Trophoblast cell (in vitro differentiated cells and primary cell): ENCODE data around the gene ARHGEF6.
A peak's percentile ranks its signal among the peaks of the same experiment; 100 is the strongest.

Experiments used
- DNase-seq, 2 donors: peaks; one replicate each; pipeline ENCODE4 v3.0.0-alpha.2; 2016
- H2AFZ ChIP-seq: 2 replicates; pipeline ENCODE4 v1.6.1; 2013; ENCODE audit warnings: low read length, moderate library complexity, mild to moderate bottlenecking; ENCODE audit not compliant: insufficient read depth, poor library complexity
- H2AK5ac ChIP-seq: 2 replicates; pipeline ENCODE4 v1.6.1; 2013; ENCODE audit warnings: mild to moderate bottlenecking, low read length
- H2BK120ac ChIP-seq: 2 replicates; pipeline ENCODE4 v1.6.1; 2013; ENCODE audit warnings: low read length, mild to moderate bottlenecking, moderate library complexity; ENCODE audit not compliant: insufficient read depth, poor library complexity
- H2BK12ac ChIP-seq: 2 replicates; pipeline ENCODE4 v1.6.1; 2013; ENCODE audit warnings: mild to moderate bottlenecking, low read length, moderate library complexity
- H2BK5ac ChIP-seq: 2 replicates; pipeline ENCODE4 v1.6.1; 2013; ENCODE audit warnings: low read length, low read depth, moderate library complexity, mild to moderate bottlenecking; ENCODE audit not compliant: poor library complexity
- H3K14ac ChIP-seq: 2 replicates; pipeline ENCODE4 v1.6.1; 2013; ENCODE audit warnings: mild to moderate bottlenecking, low read length
- H3K18ac ChIP-seq: 2 replicates; pipeline ENCODE4 v1.6.1; 2013; ENCODE audit warnings: mild to moderate bottlenecking, low read length
- H3K23ac ChIP-seq: 2 replicates; pipeline ENCODE4 v1.6.1; 2013; ENCODE audit warnings: low read length
- H3K27ac ChIP-seq: 2 replicates; pipeline ENCODE4 v1.5.1; 2013; ENCODE audit warnings: low read depth, mild to moderate bottlenecking, inconsistent platforms, low read length, moderate library complexity
- H3K27me3 ChIP-seq: 2 replicates; pipeline ENCODE4 v1.6.1; 2013; ENCODE audit warnings: inconsistent platforms, mild to moderate bottlenecking, low read length, moderate library complexity; ENCODE audit not compliant: insufficient read depth
- H3K36me3 ChIP-seq, 2 experiments: 1 replicate in 1 of 2; 2 replicates in 1 of 2; pipeline ENCODE4 v1.6.1; 2013; ENCODE audit warnings: low read length in 2 of 2, mild to moderate bottlenecking in 2 of 2, moderate library complexity in 1 of 2; ENCODE audit not compliant: insufficient read depth in 2 of 2, control insufficient read depth in 1 of 2
- H3K4ac ChIP-seq: 2 replicates; pipeline ENCODE4 v1.6.1; 2013; ENCODE audit warnings: low read depth, mild to moderate bottlenecking, low read length, moderate library complexity
- H3K4me1 ChIP-seq, 2 experiments: 1 replicate in 1 of 2; 2 replicates in 1 of 2; pipeline ENCODE4 v1.6.1; 2013; ENCODE audit warnings: low read length in 2 of 2, mild to moderate bottlenecking in 2 of 2, moderate library complexity in 1 of 2; ENCODE audit not compliant: insufficient read depth in 2 of 2, control insufficient read depth in 1 of 2
- H3K4me2 ChIP-seq: 2 replicates; pipeline ENCODE4 v1.6.1; 2013; ENCODE audit warnings: inconsistent platforms, mild to moderate bottlenecking, low read length, moderate library complexity
- H3K4me3 ChIP-seq: 2 replicates; pipeline ENCODE4 v1.5.1; 2013; ENCODE audit warnings: mild to moderate bottlenecking, low read depth, low read length, inconsistent platforms
- H3K79me1 ChIP-seq: one replicate; pipeline ENCODE4 v1.6.1; 2013; ENCODE audit warnings: low read length
- H3K79me2 ChIP-seq: 2 replicates; pipeline ENCODE4 v1.6.1; 2013; ENCODE audit warnings: low read length, mild to moderate bottlenecking; ENCODE audit not compliant: control insufficient read depth, insufficient read depth, poor library complexity
- H3K9ac ChIP-seq: 2 replicates; pipeline ENCODE4 v1.6.1; 2013; ENCODE audit warnings: mild to moderate bottlenecking, low read length
- H3K9me3 ChIP-seq: 2 replicates; pipeline ENCODE4 v1.6.1; 2013; ENCODE audit warnings: low read depth, mild to moderate bottlenecking, control low read depth, inconsistent platforms, low read length; ENCODE audit not compliant: insufficient read depth
- H4K12ac ChIP-seq: 2 replicates; pipeline ENCODE4 v1.6.1; 2013; ENCODE audit warnings: low read depth, mild to moderate bottlenecking, low read length, moderate library complexity
- H4K8ac ChIP-seq: 2 replicates; pipeline ENCODE4 v1.6.1; 2013; ENCODE audit warnings: low read depth, mild to moderate bottlenecking, low read length, moderate library complexity
- H4K91ac ChIP-seq: one replicate; pipeline ENCODE4 v1.6.1; 2013; ENCODE audit warnings: low read depth, mild to moderate bottlenecking, low read length, moderate library complexity
- WGBS: extraction: QIAGEN DNeasy Blood & Tissue Kit; methylation state at CpG from one replicate; pipeline ENCODE4 v1.1.7; 2013; ENCODE audit warnings: missing lambda C conversion rate; ENCODE audit not compliant: insufficient read length, insufficient coverage; ENCODE audit errors: extremely low coverage; 5-methylcytosine and 5-hydroxymethylcytosine counted together

Gene ARHGEF6

GRCh38 chrX:136810493-136810892 lies 29.8 kb upstream of the ARHGEF6 start:
- peak in 1 of 2 donors; percentile 53 for DNase-seq
- no CpG with 5 or more reads among the region's 3 CpGs for WGBS
- H2AFZ ChIP-seq: no peak overlapping the region

GRCh38 chrX:136806891-136807410 lies 26.2 kb upstream of the ARHGEF6 start:
- Histone ChIP-seq H3K4me3 (no peak overlapping the region), H3K79me2 (no peaks in the 10 kb centered on the region), H3K18ac (no peak overlapping the region), H3K36me3 (no peaks in the 10 kb centered on the region), H3K4me2 (no peak overlapping the region), H3K79me1 (no peaks in the 10 kb centered on the region), H4K12ac (no peak overlapping the region), H3K9ac (no peak overlapping the region), H3K27ac (no peak overlapping the region), H3K27me3 (no peaks in the 10 kb centered on the region), H4K8ac (no peak overlapping the region), H2AK5ac (no peak overlapping the region), H2BK5ac (no peak overlapping the region), H2BK12ac (no peak overlapping the region), H3K14ac (no peak overlapping the region), H4K91ac (no peak overlapping the region), H2AFZ (no peak overlapping the region), H3K4me1 (no peaks in the 10 kb centered on the region), H2BK120ac (no peak overlapping the region), H3K23ac (no peak overlapping the region), H3K4ac (no peak overlapping the region), H3K9me3 (no peaks in the 10 kb centered on the region)
- no CpG with 5 or more reads among the region's 1 CpG for WGBS
- no peak for DNase-seq

More at GRCh38 chrX:136810493-136810892, 29.8 kb upstream of the ARHGEF6 start:
- Histone ChIP-seq H2BK5ac (no peak overlapping the region), H3K79me1 (no peaks in the 10 kb centered on the region), H3K9ac (no peak overlapping the region), H3K4ac (no peak overlapping the region), H4K91ac (no peak overlapping the region), H3K4me1 (no peaks in the 10 kb centered on the region), H3K79me2 (no peaks in the 10 kb centered on the region), H3K36me3 (no peaks in the 10 kb centered on the region), H3K18ac (no peak overlapping the region), H3K14ac (no peak overlapping the region), H3K9me3 (no peaks in the 10 kb centered on the region), H3K4me3 (no peak overlapping the region), H3K27ac (no peak overlapping the region), H3K23ac (no peak overlapping the region), H3K4me2 (no peak overlapping the region), H2BK120ac (no peak overlapping the region), H4K8ac (no peak overlapping the region), H3K27me3 (no peaks in the 10 kb centered on the region), H4K12ac (no peak overlapping the region), H2AK5ac (no peak overlapping the region), H2BK12ac (no peak overlapping the region)

DNA sequence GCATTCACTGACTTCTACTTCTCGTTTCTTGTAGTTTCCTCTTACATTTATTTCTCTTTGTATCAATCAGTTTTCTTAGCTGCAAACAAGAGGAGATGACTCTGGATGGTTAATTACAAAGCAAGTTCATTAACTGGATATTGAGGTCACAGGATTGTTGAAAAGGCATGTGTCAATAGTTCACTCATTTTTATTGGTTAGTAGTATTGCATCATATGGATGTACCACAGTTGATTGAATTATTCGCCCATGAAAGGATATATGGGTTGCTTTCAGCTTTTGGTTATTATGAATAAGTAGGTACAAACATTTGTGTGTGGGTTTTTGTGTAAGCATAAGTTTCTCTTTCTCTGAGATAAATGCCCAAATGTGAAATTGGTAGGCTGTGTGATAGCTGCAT lies 21.8 kb upstream of the ARHGEF6 start:
- Histone ChIP-seq H3K4ac (no peak overlapping the region), H4K12ac (no peak overlapping the region), H3K79me2 (no peaks in the 10 kb centered on the region), H3K27ac (no peak overlapping the region), H3K4me1 (no peaks in the 10 kb centered on the region), H3K79me1 (no peaks in the 10 kb centered on the region), H2AFZ (no peak overlapping the region), H2AK5ac (no peak overlapping the region), H3K36me3 (no peaks in the 10 kb centered on the region), H3K9me3 (no peaks in the 10 kb centered on the region), H4K91ac (no peak overlapping the region), H2BK120ac (no peak overlapping the region), H2BK12ac (no peak overlapping the region), H3K14ac (no peak overlapping the region), H3K9ac (no peak overlapping the region), H3K23ac (no peak overlapping the region), H2BK5ac (no peak overlapping the region), H4K8ac (no peak overlapping the region), H3K18ac (no peak overlapping the region), H3K27me3 (no peaks in the 10 kb centered on the region), H3K4me2 (no peak overlapping the region), H3K4me3 (no peak overlapping the region)
- no peak for DNase-seq
- no CpG with 5 or more reads among the region's 2 CpGs for WGBS

- Histone ChIP-seq H3K79me2 (no peaks in the 10 kb centered on the region), H2AK5ac (no peak overlapping the region), H3K79me1 (no peaks in the 10 kb centered on the region), H3K4ac (no peak overlapping the region), H3K4me3 (no peak overlapping the region), H3K18ac (no peak overlapping the region), H2BK120ac (no peak overlapping the region), H3K27ac (no peak overlapping the region), H3K4me1 (no peaks in the 10 kb centered on the region), H2AFZ (no peak overlapping the region), H3K27me3 (no peaks in the 10 kb centered on the region), H3K23ac (no peak overlapping the region), H3K4me2 (no peak overlapping the region), H3K14ac (no peak overlapping the region), H3K36me3 (no peaks in the 10 kb centered on the region), H4K12ac (no peak overlapping the region), H2BK5ac (no peak overlapping the region), H4K91ac (no peak overlapping the region), H3K9ac (no peak overlapping the region), H4K8ac (no peak overlapping the region), H3K9me3 (no peaks in the 10 kb centered on the region), H2BK12ac (no peak overlapping the region)
- DNase-seq: no peak
- WGBS: no CpG with 5 or more reads among the region's 3 CpGs
These were observed 17.1 kb upstream of the ARHGEF6 start for GRCh38 chrX:136797787-136798186.
